Ectodermal cell (in vitro differentiated cells): ENCODE data around the gene SPNS2.

Experiments
- H3K27ac ChIP-seq: 2 replicates; pipeline ENCODE4 v1.7.0; 2013; ENCODE audit warnings: mild to moderate bottlenecking, low read depth, low read length; ENCODE audit not compliant: insufficient read depth, poor library complexity, severe bottlenecking
- H3K27me3 ChIP-seq: 2 replicates; pipeline ENCODE4 v1.7.0; 2013; ENCODE audit warnings: mild to moderate bottlenecking, low read length; ENCODE audit not compliant: insufficient read depth, control insufficient read depth, poor library complexity, severe bottlenecking
- H3K36me3 ChIP-seq: one replicate; pipeline ENCODE4 v1.7.0; 2013; ENCODE audit warnings: low read length; ENCODE audit not compliant: control insufficient read depth, insufficient read depth
- H3K4me1 ChIP-seq: one replicate; pipeline ENCODE4 v1.7.0; 2013; ENCODE audit warnings: low read length; ENCODE audit not compliant: control insufficient read depth, insufficient read depth
- H3K4me3 ChIP-seq: 2 replicates; pipeline ENCODE4 v1.7.0; 2013; ENCODE audit warnings: low read depth, low read length, control low read depth; ENCODE audit not compliant: insufficient read depth
- H3K9me3 ChIP-seq: 2 replicates; pipeline ENCODE4 v1.7.0; 2013; ENCODE audit warnings: mild to moderate bottlenecking, low read length, moderate library complexity; ENCODE audit not compliant: control insufficient read depth
- WGBS, 2 experiments: methylation state at CpG; one replicate each; pipeline ENCODE4 v1.1.7; 2013; ENCODE audit warnings: missing lambda C conversion rate in 2 of 2; 5-methylcytosine and 5-hydroxymethylcytosine counted together

SPNS2 gene

GRCh38 chr17:4520894-4521600, 22.4 kb downstream of the SPNS2 start:
- Histone ChIP-seq H3K4me3 (no peak overlapping the region), H3K36me3 (no peaks in the 10 kb centered on the region), H3K27ac (no peak overlapping the region), H3K27me3 (no peaks in the 10 kb centered on the region), H3K4me1 (peaks cover 16% of the 10 kb centered on the region), H3K9me3 (no peaks in the 10 kb centered on the region)
- WGBS, 2 experiments: 93 to 97% methylated on average over 8 of the region's 8 CpGs

GRCh38 chr17:4522661-4523060, 24.0 kb downstream of the SPNS2 start:
- WGBS, 2 experiments: 73 to 76% methylated on average over 6 of the region's 6 CpGs
- Histone ChIP-seq H3K27me3 (no peaks in the 10 kb centered on the region), H3K9me3 (no peaks in the 10 kb centered on the region), H3K4me1 (peaks cover 28% of the 10 kb centered on the region), H3K27ac (no peak overlapping the region), H3K4me3 (no peak overlapping the region), H3K36me3 (no peaks in the 10 kb centered on the region)

GRCh38 chr17:4523946-4524345, 25.3 kb downstream of the SPNS2 start:
- H3K4me1 ChIP-seq: peaks cover 30% of the 10 kb centered on the region
- no peak overlapping the region for H3K4me3 ChIP-seq
- H3K36me3 ChIP-seq: no peaks in the 10 kb centered on the region
- H3K27me3 ChIP-seq: no peaks in the 10 kb centered on the region
- WGBS, 2 experiments: 89 to 90% methylated on average over 8 of the region's 8 CpGs
- H3K9me3 ChIP-seq: no peaks in the 10 kb centered on the region
- peak overlapping the region; percentile 8 for H3K27ac ChIP-seq

- Histone ChIP-seq H3K4me3 (no peak overlapping the region), H3K4me1 (peaks cover 15% of the 10 kb centered on the region), H3K27me3 (peaks cover 4% of the 10 kb centered on the region), H3K27ac (no peak overlapping the region), H3K9me3 (no peaks in the 10 kb centered on the region), H3K36me3 (no peaks in the 10 kb centered on the region)
- 92 to 94% methylated on average over 11 of the region's 11 CpGs for WGBS, 2 experiments
Measured at GRCh38 chr17:4525691-4526397, 27.2 kb downstream of the SPNS2 start.

- whole genome bisulfite sequencing, 2 experiments: 88% methylated on average over 1 of the region's 1 CpG; no CpG with 5 or more reads in 1 of the 2 experiments
- Histone ChIP-seq H3K4me1 (peaks cover 15% of the 10 kb centered on the region), H3K9me3 (no peaks in the 10 kb centered on the region), H3K27me3 (peaks cover 7% of the 10 kb centered on the region), H3K27ac (no peak overlapping the region), H3K4me3 (no peak overlapping the region), H3K36me3 (no peaks in the 10 kb centered on the region)
Measured at GRCh38 chr17:4527134-4527533, 28.5 kb downstream of the SPNS2 start.

GRCh38 chr17:4527566-4528125, 29.0 kb downstream of the SPNS2 start:
- 52 to 57% methylated on average over 12 of the region's 12 CpGs for WGBS, 2 experiments

GRCh38 chr17:4529533-4530152, 31.0 kb downstream of the SPNS2 start:
- no peak overlapping the region for H3K4me3 ChIP-seq
- peaks cover 25% of the 10 kb centered on the region for H3K4me1 ChIP-seq
- peak overlapping the region; percentile 2 for H3K27ac ChIP-seq
- H3K9me3 ChIP-seq: no peaks in the 10 kb centered on the region
- WGBS, 2 experiments: 82 to 86% methylated on average over 13 of the region's 13 CpGs
- no peaks in the 10 kb centered on the region for H3K36me3 ChIP-seq
- peaks cover 7% of the 10 kb centered on the region for H3K27me3 ChIP-seq

More at GRCh38 chr17:4527566-4528125, 29.0 kb downstream of the SPNS2 start:
- peaks cover 15% of the 10 kb centered on the region for H3K4me1 ChIP-seq
- no peak overlapping the region for H3K4me3 ChIP-seq
- peaks cover 7% of the 10 kb centered on the region for H3K27me3 ChIP-seq
- no peaks in the 10 kb centered on the region for H3K36me3 ChIP-seq
- H3K9me3 ChIP-seq: no peaks in the 10 kb centered on the region
- H3K27ac ChIP-seq: no peak overlapping the region

- no peak overlapping the region for H3K27ac ChIP-seq
- H3K27me3 ChIP-seq: peaks cover 7% of the 10 kb centered on the region
- H3K4me3 ChIP-seq: no peak overlapping the region
- H3K9me3 ChIP-seq: no peaks in the 10 kb centered on the region
- WGBS, 2 experiments: 80 to 82% methylated on average over 30 of the region's 30 CpGs
- H3K4me1 ChIP-seq: peaks cover 25% of the 10 kb centered on the region
- H3K36me3 ChIP-seq: no peaks in the 10 kb centered on the region
Measured at GRCh38 chr17:4530799-4531730, 32.4 kb downstream of the SPNS2 start.

GRCh38 chr17:4531988-4532736, 33.5 kb downstream of the SPNS2 start:
- Histone ChIP-seq H3K27me3 (peaks cover 7% of the 10 kb centered on the region), H3K36me3 (no peaks in the 10 kb centered on the region), H3K4me3 (no peak overlapping the region), H3K4me1 (peaks cover 26% of the 10 kb centered on the region), H3K27ac (no peak overlapping the region), H3K9me3 (no peaks in the 10 kb centered on the region)
- 93 to 94% methylated on average over 17 of the region's 17 CpGs for WGBS, 2 experiments
